ENCODE data around the gene RIT1. TPM values are rescaled to one million over a fixed set of nuclear protein-coding genes. Genes with fewer than 3 reads are reported as not detected.

Gene RIT1
- total RNA-seq, 1 donor from 2014 or later, result 49.8 TPM

DNA sequence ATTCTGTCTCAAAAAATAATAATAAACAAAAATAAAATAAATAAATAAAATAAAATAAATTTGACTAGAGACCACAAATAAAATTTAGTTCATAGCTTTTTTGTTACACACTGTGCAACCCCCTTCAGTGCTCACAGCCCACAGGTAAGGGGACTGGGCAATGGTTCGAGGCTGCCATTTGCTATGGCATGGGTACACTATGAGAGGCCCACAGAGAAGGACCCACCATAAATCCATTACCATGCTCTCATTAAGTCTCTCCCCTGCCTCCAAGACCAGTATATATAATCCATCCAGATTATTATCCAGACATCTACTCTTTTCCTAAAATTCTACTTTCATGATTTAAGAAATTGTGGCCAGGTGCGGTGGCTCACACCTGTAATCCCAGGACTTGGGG, 8.7 kb upstream of the RIT1 start:
- H3K36me3 ChIP-seq (ENCODE audit: control insufficient read depth, insufficient read depth, low read length), result peaks cover 28% of the 10 kb centered on the region

DNA sequence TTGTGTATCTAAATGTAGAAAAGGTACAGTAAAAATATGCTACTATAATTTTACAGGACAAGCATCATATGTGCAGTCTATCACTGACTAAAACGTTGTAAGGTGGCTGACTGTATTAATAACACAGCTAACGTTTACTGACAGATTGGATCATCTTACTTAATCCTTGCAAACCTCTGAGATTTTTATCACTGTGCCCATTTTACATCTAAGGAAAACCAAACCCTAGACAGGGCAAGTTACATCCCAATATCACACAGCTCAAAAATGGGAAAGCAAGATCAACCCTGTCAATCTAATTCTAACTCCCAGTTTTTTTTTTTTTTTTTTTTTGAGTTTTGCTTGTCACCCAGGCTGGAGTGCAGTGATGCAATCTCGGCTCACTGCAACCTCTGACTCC, 7.5 kb upstream of the RIT1 start:
- H3K4me3 ChIP-seq (ENCODE audit: low read depth, low read length), result no peak overlapping the region
- TF ChIP-seq, protein P1, sequence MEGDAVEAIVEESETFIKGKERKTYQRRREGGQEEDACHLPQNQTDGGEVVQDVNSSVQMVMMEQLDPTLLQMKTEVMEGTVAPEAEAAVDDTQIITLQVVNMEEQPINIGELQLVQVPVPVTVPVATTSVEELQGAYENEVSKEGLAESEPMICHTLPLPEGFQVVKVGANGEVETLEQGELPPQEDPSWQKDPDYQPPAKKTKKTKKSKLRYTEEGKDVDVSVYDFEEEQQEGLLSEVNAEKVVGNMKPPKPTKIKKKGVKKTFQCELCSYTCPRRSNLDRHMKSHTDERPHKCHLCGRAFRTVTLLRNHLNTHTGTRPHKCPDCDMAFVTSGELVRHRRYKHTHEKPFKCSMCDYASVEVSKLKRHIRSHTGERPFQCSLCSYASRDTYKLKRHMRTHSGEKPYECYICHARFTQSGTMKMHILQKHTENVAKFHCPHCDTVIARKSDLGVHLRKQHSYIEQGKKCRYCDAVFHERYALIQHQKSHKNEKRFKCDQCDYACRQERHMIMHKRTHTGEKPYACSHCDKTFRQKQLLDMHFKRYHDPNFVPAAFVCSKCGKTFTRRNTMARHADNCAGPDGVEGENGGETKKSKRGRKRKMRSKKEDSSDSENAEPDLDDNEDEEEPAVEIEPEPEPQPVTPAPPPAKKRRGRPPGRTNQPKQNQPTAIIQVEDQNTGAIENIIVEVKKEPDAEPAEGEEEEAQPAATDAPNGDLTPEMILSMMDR (IDR thresholded peaks at IDR 0.05; ENCODE audit: insufficient read depth, low read length, severe bottlenecking), result no peak
- H3K36me3 ChIP-seq (ENCODE audit: control insufficient read depth, insufficient read depth, low read length), result peaks cover 29% of the 10 kb centered on the region
- H3K27me3 ChIP-seq (ENCODE audit: control insufficient read depth, insufficient read depth, low read length), result no peaks in the 10 kb centered on the region
- DNase-seq (ENCODE audit: low read depth) (no peak), FAIRE-seq (no peak)

More for the DNA sequence above, 8.7 kb upstream of the RIT1 start:
- FAIRE-seq, result no peak
- TF ChIP-seq, protein P1 (IDR thresholded peaks at IDR 0.05; ENCODE audit: insufficient read depth, low read length, severe bottlenecking), result no peak
- no peaks in the 10 kb centered on the region for H3K27me3 ChIP-seq (ENCODE audit: control insufficient read depth, insufficient read depth, low read length)
- no peak for DNase-seq (ENCODE audit: low read depth)
- no peak overlapping the region for H3K4me3 ChIP-seq (ENCODE audit: low read depth, low read length)

DNA sequence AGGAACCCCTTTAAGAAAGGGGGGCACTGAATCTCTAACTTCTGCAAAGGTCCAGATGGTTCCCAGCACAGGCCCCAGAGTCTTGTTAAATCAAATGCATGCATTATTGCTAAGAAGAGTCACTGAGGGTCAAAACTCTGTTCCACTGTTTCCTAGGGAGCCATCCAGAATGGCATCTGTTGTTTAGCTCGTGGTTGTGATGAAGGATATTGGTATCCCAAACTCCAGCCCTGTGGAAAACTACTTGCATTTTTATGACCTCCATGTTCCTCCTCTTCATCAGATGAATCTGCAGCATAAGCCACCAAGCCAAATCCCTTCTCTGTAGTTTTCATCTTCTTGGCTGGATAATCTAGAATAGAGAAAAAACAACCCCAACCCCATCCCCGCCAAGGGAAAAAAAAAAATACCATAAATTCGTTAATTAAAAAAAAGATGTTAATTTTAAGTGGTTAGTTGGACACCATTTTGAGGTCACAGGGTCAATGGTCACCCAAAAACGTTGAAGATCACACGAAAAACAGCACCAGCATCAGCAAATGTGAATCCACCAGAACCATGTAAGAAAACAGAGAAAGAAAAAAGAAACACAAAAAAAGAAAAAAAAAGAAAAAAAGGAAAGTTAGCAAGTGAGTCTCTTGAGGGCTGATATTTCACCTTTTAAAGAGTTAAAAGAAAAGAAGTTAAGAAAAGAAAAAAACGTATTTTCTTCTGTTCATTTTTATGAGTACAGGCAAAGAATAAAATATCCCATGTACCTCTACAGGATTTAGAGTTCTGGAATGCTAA, 3.0 kb upstream of the RIT1 start:
- no peak for DNase-seq (ENCODE audit: low read depth)
- TF ChIP-seq, protein P1 (IDR thresholded peaks at IDR 0.05; ENCODE audit: insufficient read depth, low read length, severe bottlenecking), result no peak
- H3K36me3 ChIP-seq (ENCODE audit: control insufficient read depth, insufficient read depth, low read length), result peaks cover 18% of the 10 kb centered on the region
- FAIRE-seq, result no peak
- no peak overlapping the region for H3K4me3 ChIP-seq (ENCODE audit: low read depth, low read length)
- H3K27me3 ChIP-seq (ENCODE audit: control insufficient read depth, insufficient read depth, low read length), result no peaks in the 10 kb centered on the region

DNA sequence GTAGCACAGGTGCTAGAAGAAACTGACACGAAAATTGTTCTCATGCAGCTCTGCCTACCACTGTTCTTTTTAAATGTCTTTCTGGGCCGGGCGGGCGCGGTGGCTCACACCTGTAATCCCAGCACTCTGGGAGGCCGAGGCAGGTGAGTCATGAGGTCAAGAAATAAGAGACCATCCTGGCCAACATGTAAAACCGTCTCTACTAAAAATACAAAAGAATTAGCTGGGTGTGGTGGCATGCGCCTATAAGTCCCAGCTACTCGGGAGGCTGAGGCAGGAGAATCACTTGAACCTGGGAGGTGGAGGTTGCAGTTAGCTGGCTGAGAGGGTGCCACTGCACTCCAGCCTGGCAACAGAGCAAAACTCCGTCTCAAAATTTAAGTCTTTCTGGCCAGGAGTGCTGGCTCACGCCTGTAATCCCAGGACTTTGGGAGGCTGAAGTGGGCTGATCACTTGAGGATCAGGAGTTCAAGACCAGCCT, 947 bp upstream of the RIT1 start:
- Histone ChIP-seq H3K36me3 (ENCODE audit: control insufficient read depth, insufficient read depth, low read length) (peaks cover 13% of the 10 kb centered on the region), H3K27me3 (ENCODE audit: control insufficient read depth, insufficient read depth, low read length) (no peaks in the 10 kb centered on the region), H3K4me3 (ENCODE audit: low read depth, low read length) (no peak overlapping the region)
- DNase-seq (ENCODE audit: low read depth) (peak; percentile 17), FAIRE-seq (no peak)
- TF ChIP-seq, protein P1 (IDR thresholded peaks at IDR 0.05; ENCODE audit: insufficient read depth, low read length, severe bottlenecking), result no peak

DNA sequence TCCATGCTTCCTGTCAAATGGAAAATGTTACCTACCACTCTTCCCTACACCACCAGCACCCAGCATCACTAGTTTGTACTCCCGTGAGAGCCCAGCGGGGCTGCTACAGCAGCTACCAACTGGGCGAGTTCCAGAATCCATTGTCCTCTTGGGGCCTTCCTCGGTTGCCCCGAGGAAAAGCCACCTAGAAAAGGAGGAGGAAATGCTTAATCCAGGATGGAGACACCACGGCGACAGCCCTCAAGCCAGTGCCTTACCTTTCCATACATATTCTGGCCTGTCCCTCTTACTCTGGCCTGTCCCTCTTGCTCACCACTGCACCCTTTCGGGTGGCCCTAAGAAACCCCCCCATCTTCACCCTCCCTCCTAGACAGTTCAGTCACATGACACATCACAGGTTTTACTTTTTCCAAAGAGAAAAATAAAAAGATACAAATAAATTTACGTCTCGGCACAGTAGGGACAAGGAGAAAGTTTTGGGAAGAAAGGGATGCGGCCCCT, 478 bp downstream of the RIT1 start:
- no peak for FAIRE-seq

More for the DNA sequence above, 478 bp downstream of the RIT1 start:
- H3K27me3 ChIP-seq (ENCODE audit: control insufficient read depth, insufficient read depth, low read length), result no peaks in the 10 kb centered on the region
- peak overlapping the region; percentile 69 for H3K4me3 ChIP-seq (ENCODE audit: low read depth, low read length)
- peaks cover 13% of the 10 kb centered on the region for H3K36me3 ChIP-seq (ENCODE audit: control insufficient read depth, insufficient read depth, low read length)
- DNase-seq (ENCODE audit: low read depth), result peak; percentile 27
- TF ChIP-seq, protein P1 (IDR thresholded peaks at IDR 0.05; ENCODE audit: insufficient read depth, low read length, severe bottlenecking), result no peak

Data from bronchial epithelial cell (primary cell).